DMS 273 (cell line): ENCODE results near the gene ERCC2.

ENCODE experiments used
- DNase-seq: peaks from one replicate; lab custom pipeline; 2025; ENCODE audit not compliant: unreplicated experiment; lab: John Stamatoyannopoulos, UW

Gene ERCC2

DNA sequence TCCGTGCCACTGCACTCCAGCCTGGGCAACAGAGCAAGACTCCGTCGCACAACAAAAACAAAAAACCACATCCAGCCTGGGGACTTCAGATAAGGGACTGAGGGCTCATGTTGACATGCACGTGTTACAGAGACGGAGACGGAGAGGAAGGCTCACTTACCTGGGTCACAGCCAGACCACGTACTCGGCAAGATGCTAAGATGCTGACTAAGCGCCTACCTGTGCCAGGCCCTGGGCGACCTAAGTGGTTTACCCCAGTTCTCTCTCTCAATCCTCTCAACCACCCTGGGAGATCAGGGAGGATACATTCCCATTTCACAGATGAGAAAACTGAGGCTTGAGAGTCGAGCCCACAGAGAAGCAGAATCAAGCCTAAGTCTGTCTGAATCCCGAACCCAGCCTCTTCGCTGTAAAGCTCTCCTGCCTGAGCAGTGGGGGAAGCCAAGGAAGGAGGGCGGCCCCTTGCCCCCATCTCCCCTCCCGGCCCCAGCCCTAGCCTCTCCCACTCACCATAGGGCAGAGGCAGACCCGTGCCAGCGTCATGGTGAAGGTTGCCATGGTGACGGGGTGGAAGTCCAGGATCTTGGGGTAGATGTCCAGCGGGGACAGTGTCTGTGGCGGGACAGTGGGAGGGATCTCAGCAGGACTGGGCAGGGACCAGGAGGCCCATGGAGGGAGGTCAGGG is 13.5 kb downstream of the ERCC2 start:
- no peak for DNase-seq

DNA sequence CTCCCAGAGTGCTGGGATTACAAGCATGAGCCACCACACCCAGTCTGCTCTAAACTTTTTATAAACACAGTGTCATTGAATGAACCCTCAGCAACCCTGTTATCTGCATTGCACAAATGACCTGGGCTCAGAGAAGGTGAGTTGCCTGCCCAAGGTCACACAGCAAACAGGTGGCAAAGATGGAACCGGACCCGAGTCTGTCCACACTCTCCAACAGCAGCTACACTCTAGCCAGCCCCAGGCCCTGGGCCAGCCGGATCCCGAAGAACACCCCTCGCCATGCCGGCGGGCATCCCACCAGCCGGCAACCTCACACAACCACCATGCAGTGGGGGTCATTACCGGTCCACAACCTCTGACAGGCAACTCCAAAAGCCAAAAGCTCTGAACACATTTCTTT is 14.5 kb downstream of the ERCC2 start:
- no peak for DNase-seq

DNA sequence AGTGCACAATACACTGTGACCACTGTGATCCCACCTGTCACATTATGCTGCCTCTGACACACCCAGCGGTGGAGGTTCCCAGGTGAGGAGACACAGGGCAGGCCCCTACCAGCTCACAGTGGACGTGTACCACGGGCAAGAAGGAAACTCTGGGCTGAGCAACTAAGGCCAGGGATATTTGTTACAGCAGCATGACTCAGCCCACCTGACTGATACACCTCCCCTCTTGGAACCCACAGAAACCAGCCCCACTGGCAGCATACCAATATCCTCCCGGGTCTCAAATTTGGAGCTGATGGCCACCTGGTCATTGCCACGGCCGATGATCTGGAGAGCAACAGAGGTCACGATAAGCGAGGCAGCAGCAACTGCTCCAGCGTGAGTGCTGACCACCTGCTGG is 15.0 kb downstream of the ERCC2 start:
- no peak for DNase-seq

DNA sequence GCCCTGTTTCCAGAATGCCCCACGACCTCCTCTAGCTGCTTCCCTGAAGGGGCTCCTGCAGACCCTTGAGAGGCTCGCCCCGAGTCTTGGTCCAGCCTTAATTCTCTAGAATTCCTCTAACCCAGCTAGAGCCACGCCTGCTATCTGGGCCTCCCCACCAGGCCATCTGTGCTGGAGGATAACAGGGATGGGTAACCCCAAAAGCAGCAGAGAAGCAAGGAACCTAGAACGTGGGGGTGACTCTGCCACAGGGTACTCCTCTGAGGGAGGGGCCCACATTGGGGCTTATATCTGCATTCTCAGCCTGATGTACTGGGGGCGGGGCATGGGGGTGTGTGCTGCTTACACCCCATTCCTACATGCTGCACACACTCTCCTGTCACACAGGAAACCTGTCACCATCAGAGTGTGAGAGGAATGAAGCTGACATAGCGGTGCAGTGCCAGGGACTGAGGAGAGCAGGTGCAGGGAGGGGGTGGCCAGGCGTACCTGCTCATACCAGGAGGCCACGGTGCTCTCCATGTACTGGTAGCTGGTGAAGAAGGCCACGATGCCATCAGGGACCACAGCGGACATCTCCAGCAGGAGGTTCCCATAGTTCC is 16.0 kb downstream of the ERCC2 start:
- no peak for DNase-seq

DNA sequence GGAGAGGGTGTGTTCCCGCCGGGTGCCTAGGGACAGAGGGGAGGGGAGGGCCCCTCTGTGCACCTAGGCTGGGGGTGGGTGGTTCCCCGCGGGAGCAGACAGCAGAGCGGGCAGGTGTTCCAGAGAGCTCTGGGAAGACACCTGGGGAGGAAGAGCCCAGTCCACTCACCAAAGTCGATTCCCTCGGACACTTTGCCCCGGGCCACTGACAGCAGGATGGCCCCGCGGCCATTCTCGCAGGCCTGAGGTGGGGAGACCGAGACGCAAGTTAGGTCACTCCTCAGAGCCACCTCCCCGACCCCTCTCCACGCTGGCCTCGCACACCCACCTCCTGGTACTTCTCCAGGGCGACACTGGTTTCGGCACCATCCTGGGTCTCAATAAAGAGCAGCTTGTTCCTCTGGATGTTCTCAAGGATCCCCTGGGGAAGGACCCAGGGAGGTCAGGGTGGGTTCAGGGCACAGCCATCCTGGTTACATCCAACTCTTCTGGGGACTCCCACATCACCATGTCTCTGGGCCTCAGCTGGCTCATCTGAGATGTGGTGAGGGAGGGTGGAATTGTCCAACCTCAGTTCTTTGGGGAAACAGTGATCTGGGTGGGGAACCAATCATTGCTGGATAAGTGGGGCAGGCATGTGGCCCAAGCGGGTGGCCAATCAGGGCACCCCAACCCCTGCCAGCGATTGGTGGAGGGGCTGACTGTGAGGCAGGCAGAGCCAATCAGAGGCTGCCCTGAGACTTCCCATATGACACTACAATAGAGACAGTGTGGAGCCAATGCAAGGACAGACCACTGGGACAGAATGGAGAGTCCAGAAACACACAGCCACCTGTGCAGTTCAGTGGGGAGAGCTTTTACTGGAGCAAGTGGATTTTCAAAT is 17.2 kb downstream of the ERCC2 start:
- DNase-seq, result peak; percentile 42

- DNase-seq, result no peak
These were observed 17.9 kb downstream of the ERCC2 start for GRCh38 chr19:45352471-45352870.

DNA sequence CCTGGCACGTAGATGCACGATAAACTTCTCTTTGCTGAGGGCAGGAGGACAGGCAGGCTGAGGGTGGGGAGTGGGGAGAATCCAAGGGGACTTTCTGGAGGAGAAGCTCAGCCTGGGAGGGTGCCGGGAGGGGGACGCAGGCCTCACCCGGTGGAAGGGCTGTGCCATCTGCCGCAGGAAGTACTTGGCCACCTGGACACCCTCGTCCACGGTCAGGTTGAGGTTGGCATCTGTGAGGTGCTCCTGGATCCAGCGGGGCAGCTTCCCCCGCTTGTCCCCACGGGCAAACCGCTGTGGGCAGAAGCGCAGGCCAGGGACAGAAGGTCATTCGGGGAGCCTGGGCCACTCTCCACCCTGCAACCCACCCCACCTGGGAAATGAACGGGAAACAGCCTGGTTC is 18.3 kb downstream of the ERCC2 start:
- DNase-seq, result peak; percentile 47

- no peak for DNase-seq
These were observed 18.9 kb downstream of the ERCC2 start for GRCh38 chr19:45351401-45351952.

DNA sequence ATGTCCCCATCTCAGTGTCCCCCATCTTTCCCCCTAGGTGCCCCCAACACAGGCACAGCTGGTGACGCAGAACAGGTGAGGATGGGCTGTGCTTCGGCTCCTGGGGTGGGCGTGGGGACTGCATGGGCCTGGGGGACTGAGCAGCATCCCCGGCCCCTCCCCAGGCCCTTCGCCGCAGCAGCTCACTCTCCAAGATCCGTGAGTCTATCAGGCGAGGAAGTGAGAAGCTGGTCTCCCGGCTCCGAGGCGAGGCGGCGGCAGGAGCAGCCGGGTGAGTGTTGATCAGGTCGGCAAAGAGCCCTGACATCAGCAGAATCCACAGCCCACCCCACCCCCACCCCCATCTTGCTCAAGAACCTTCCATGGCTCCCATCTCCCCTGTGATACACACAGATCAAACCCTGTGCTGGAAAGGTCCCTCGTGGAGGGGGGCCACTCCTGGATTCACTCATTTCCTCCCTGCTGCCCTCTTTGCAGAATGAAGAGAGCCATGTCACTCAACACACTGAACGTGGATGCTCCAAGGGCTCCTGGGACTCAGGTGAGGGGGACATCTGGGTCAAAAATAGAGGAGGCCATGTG is 19.8 kb downstream of the ERCC2 start:
- DNase-seq, result no peak

DNA sequence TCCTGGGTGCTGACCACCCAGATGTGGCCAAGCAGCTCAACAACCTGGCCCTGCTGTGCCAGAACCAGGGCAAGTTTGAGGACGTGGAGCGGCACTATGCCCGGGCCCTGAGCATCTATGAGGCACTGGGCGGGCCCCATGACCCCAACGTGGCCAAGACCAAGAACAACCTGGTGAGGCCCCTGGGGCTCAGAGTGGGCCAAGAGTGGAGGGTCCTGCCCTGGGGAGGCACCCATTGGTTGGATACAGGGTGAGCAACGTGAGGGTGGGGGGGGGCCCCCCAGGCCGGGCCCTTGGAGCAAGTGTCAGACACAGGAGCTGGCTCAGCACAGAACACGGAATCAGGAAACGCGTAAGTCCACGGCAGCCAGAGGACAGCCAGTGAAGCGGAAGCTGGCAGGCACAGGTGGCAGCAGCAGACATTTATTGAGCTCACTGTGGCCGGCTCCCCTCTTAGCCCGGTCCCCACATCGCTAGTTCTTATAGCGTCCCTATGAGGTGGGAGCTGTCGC is 20.9 kb downstream of the ERCC2 start:
- no peak for DNase-seq

DNA sequence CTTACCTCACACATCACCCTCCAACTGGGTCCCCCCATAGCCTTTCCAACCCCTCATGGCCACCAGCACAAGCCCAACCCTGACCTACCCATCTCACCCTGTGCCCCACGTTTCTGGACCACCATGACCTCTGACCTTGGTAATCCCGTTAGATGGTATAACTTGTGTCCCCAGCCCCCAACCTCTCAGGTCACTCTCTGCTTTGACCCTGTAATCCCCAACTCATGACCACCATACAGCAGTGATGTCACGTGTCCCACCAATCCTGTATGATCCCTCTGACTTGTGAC is 21.3 kb downstream of the ERCC2 start:
- DNase-seq, result no peak

DNA sequence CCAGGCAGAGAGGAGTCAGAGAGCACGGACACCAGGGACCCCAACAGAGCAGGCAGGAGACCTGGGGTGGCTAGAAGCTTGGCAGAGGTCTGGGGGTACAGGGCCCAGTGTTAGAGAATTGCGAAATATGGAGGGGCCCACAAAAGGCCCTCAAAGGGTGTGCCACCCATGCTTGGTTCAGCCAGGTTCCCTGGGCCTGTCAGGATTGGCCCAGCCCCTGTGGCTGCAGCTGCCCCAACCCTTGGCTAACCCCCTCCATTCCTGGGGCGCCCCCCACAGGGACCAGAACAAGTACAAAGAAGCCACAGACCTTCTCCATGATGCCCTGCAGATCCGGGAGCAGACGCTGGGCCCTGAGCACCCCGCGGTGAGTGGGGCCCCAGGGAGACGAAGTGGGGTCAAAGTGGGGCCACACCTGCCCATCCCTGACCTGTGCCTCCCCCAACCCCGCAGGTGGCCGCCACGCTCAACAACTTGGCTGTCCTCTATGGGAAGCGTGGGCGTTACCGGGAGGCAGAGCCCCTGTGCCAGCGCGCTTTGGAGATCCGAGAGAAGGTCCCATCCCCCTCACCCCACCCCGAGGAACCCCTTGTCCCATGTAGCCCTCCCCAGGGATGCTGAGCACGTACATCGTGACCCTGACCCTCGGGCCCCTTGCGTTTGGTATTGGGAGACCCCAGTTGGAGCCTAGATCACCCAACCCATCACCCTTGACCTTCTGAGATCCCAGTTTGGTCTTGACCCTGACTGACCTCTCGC is 21.8 kb downstream of the ERCC2 start:
- peak; percentile 37 for DNase-seq

DNA sequence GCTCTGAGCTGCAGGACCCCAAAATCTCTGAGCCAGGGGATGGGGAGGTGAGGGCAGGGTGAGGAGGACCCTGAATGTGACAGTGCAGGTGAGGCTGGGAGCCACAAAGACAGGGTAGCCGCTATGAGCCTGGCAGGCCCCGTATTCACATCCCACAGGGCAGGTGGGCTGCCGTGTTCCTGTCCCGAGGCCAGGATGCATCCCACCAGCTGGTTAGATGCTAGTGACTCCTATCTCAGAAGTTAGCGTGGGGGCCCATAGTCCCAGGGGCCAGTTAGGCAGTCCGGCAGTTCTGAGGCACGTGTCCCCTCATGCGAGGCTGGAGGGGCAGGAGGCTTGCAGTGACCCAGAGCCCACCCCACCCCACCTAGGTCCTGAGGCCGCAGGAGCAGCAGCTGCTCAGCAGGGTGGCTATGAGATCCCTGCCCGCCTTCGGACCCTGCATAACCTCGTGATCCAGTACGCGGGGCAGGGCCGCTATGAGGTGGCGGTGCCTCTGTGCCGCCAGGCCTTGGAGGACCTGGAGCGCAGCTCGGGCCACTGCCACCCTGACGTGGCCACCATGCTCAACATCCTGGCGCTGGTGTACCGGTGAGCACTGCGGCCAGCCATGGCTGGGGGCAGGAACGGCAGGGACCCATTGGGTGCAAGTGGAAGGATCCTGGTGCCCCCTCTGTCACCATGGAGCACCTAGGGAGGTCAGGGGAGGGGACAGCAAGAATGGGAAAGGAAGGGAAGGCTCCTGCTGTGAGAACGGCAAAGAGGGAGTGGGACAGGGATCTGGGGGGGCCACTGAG is 22.6 kb downstream of the ERCC2 start:
- DNase-seq, result no peak

GRCh38 chr19:45346449-45346848 is 23.9 kb downstream of the ERCC2 start:
- peak; percentile 79 for DNase-seq

GRCh38 chr19:45345506-45345860 is 24.9 kb downstream of the ERCC2 start:
- DNase-seq, result no peak

DNA sequence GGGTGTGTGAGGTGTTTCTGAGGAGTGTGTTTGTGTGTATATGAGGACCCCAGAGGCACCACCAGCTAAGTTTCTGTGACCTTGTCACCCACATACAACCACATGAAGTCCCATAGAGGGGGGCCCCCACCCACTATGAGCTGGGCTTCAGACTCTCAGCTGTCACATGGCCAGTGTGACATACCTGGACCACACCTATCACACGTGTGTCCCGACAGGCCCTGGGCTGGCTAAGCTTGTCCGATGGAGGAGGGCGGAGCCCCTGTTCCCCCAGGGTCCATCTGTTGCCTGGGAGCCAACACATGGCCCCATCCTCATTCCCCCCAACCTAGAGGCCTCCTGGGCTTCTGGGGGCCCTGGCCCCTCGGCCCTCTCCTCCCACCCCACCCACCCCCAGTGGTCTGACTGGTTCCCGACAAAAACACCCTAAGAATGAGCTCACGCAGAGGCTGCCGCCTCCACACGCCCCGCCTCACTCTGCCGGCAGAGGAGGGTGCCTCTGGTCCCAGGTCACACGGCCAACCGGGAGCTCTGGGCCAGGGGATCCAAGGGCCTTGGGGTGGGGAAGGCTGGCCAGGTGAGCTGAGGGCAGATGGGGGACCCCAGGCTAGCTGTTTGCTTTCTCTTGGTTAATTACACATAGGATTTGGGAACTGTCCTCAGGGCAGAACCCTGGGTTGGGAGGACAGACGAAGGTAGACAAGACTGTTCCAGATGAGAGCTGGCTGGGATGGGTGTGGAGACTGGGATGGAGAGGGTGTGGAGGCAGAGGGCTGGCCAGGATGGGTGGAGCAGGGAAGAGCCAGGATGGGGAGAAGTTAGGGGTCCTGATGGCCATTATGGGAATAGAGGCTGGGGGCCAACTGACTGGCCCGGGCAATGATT is 25.5 kb downstream of the ERCC2 start:
- DNase-seq, result no peak

- no peak for DNase-seq
These were observed 27.5 kb downstream of the ERCC2 start for GRCh38 chr19:45342911-45343310.

GRCh38 chr19:45340899-45341453 is 29.4 kb downstream of the ERCC2 start:
- no peak for DNase-seq
